HEK293 (cell line): ENCODE results near the gene ARHGAP25.

Source experiments
- GLIS2 ChIP-seq: fragments of 450-650 bp; formaldehyde crosslinking; IDR thresholded peaks from 2 replicates; pipeline ENCODE4 v1.5.1; 2016; ENCODE audit warnings: missing biosample characterization, missing genetic modification characterization
- TCF7L2 ChIP-seq: IDR thresholded peaks from 2 replicates; pipeline ENCODE4 v1.6.1; 2011; ENCODE audit warnings: low read depth, mild to moderate bottlenecking, inconsistent platforms, low read length, moderate library complexity, borderline replicate concordance
- ZBTB1 ChIP-seq: fragments of 450-650 bp; formaldehyde crosslinking; IDR thresholded peaks from 2 replicates; pipeline ENCODE4 v1.5.1; 2016; ENCODE audit warnings: missing biosample characterization, missing genetic modification characterization
- ZNF121 ChIP-seq: fragments of 450-650 bp; formaldehyde crosslinking; IDR thresholded peaks from 2 replicates; pipeline ENCODE4 v1.5.1; 2016; ENCODE audit warnings: missing biosample characterization, missing genetic modification characterization
- ZNF239 ChIP-seq: fragments of 450-650 bp; formaldehyde crosslinking; IDR thresholded peaks from 2 replicates; pipeline ENCODE4 v1.5.1; 2016; ENCODE audit warnings: missing biosample characterization, missing genetic modification characterization
- ZNF433 ChIP-seq: fragments of 450-650 bp; formaldehyde crosslinking; IDR thresholded peaks from 2 replicates; pipeline ENCODE4 v1.5.1; 2016; ENCODE audit warnings: missing biosample characterization, missing genetic modification characterization, low read depth
- ZNF555 ChIP-seq: fragments of 450-650 bp; formaldehyde crosslinking; conservative IDR thresholded peaks from 2 replicates; pipeline ENCODE4 v1.5.1; 2017; ENCODE audit warnings: missing biosample characterization, mild to moderate bottlenecking, missing genetic modification characterization, inconsistent platforms
- ZNF561 ChIP-seq: fragments of 450-650 bp; IDR thresholded peaks from 2 replicates; pipeline ENCODE4 v1.5.1; 2018; ENCODE audit warnings: missing biosample characterization, missing genetic modification characterization, borderline replicate concordance
- ZNF664 ChIP-seq: fragments of 450-650 bp; formaldehyde crosslinking; IDR thresholded peaks from 2 replicates; pipeline ENCODE4 v1.5.1; 2016; ENCODE audit warnings: missing biosample characterization, missing genetic modification characterization
- TF ChIP-seq, protein P1 (sequence below): fragments of 450-650 bp; formaldehyde crosslinking; IDR thresholded peaks from 2 replicates; pipeline ENCODE4 v1.5.1; 2016; ENCODE audit warnings: missing biosample characterization, missing genetic modification characterization, borderline replicate concordance
- TF ChIP-seq, protein P2 (sequence below): fragments of 450-650 bp; formaldehyde crosslinking; IDR thresholded peaks from 2 replicates; pipeline ENCODE4 v1.5.1; 2016; ENCODE audit warnings: missing biosample characterization, missing genetic modification characterization
- TF ChIP-seq, protein P3 (sequence below): fragments of 450-650 bp; formaldehyde crosslinking; IDR thresholded peaks from 2 replicates; pipeline ENCODE4 v1.5.1; 2016; ENCODE audit warnings: missing biosample characterization, missing genetic modification characterization
- TF ChIP-seq, protein P4 (sequence below): fragments of 450-650 bp; formaldehyde crosslinking; IDR thresholded peaks from 2 replicates; pipeline ENCODE4 v1.5.1; 2016; ENCODE audit warnings: missing biosample characterization, missing genetic modification characterization

DNA sequence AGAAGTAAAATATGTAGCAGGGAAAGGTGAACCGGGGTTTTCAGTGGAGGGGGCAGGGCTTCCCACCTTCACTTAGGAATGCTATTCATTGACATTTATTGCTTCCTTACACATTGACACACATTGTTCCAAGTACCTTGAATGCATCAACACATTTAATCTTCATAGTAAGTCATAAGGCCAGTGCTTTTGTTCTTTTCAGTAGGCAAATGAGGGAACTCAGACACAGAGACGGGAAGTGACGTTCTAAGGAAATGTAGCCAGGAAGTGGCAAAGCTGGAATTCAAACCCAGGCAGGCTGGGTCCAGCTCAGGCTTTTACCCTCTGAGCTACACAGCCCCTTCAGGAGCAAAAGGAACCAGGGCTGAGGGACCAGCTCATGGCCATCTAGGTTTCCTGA lies 115.9 kb downstream of the ARHGAP25 start:
- TF ChIP-seq ZNF433 (no peak), ZNF555 (tag by site-specific recombination) (no peak), GLIS2 (tag by site-specific recombination) (no peak), ZNF561 (tag by site-specific recombination) (no peak), ZBTB1 (tag by site-specific recombination) (no peak), ZNF664 (no peak), ZNF121 (no peak), TCF7L2 (no peak), ZNF239 (tag by site-specific recombination) (no peak)
- TF ChIP-seq, protein P1, sequence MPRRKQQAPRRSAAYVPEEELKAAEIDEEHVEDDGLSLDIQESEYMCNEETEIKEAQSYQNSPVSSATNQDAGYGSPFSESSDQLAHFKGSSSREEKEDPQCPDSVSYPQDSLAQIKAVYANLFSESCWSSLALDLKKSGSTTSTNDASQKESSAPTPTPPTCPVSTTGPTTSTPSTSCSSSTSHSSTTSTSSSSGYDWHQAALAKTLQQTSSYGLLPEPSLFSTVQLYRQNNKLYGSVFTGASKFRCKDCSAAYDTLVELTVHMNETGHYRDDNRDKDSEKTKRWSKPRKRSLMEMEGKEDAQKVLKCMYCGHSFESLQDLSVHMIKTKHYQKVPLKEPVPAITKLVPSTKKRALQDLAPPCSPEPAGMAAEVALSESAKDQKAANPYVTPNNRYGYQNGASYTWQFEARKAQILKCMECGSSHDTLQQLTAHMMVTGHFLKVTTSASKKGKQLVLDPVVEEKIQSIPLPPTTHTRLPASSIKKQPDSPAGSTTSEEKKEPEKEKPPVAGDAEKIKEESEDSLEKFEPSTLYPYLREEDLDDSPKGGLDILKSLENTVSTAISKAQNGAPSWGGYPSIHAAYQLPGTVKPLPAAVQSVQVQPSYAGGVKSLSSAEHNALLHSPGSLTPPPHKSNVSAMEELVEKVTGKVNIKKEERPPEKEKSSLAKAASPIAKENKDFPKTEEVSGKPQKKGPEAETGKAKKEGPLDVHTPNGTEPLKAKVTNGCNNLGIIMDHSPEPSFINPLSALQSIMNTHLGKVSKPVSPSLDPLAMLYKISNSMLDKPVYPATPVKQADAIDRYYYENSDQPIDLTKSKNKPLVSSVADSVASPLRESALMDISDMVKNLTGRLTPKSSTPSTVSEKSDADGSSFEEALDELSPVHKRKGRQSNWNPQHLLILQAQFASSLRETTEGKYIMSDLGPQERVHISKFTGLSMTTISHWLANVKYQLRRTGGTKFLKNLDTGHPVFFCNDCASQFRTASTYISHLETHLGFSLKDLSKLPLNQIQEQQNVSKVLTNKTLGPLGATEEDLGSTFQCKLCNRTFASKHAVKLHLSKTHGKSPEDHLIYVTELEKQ: no peak
- TF ChIP-seq, protein P2, sequence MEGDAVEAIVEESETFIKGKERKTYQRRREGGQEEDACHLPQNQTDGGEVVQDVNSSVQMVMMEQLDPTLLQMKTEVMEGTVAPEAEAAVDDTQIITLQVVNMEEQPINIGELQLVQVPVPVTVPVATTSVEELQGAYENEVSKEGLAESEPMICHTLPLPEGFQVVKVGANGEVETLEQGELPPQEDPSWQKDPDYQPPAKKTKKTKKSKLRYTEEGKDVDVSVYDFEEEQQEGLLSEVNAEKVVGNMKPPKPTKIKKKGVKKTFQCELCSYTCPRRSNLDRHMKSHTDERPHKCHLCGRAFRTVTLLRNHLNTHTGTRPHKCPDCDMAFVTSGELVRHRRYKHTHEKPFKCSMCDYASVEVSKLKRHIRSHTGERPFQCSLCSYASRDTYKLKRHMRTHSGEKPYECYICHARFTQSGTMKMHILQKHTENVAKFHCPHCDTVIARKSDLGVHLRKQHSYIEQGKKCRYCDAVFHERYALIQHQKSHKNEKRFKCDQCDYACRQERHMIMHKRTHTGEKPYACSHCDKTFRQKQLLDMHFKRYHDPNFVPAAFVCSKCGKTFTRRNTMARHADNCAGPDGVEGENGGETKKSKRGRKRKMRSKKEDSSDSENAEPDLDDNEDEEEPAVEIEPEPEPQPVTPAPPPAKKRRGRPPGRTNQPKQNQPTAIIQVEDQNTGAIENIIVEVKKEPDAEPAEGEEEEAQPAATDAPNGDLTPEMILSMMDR (tag by site-specific recombination): no peak
- TF ChIP-seq, protein P3, sequence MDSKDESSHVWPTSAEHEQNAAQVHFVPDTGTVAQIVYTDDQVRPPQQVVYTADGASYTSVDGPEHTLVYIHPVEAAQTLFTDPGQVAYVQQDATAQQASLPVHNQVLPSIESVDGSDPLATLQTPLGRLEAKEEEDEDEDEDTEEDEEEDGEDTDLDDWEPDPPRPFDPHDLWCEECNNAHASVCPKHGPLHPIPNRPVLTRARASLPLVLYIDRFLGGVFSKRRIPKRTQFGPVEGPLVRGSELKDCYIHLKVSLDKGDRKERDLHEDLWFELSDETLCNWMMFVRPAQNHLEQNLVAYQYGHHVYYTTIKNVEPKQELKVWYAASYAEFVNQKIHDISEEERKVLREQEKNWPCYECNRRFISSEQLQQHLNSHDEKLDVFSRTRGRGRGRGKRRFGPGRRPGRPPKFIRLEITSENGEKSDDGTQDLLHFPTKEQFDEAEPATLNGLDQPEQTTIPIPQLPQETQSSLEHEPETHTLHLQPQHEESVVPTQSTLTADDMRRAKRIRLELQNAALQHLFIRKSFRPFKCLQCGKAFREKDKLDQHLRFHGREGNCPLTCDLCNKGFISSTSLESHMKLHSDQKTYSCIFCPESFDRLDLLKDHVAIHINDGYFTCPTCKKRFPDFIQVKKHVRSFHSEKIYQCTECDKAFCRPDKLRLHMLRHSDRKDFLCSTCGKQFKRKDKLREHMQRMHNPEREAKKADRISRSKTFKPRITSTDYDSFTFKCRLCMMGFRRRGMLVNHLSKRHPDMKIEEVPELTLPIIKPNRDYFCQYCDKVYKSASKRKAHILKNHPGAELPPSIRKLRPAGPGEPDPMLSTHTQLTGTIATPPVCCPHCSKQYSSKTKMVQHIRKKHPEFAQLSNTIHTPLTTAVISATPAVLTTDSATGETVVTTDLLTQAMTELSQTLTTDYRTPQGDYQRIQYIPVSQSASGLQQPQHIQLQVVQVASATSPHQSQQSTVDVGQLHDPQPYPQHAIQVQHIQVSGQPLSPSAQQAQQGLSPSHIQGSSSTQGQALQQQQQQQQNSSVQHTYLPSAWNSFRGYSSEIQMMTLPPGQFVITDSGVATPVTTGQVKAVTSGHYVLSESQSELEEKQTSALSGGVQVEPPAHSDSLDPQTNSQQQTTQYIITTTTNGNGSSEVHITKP (tag by site-specific recombination): no peak
- TF ChIP-seq, protein P4, sequence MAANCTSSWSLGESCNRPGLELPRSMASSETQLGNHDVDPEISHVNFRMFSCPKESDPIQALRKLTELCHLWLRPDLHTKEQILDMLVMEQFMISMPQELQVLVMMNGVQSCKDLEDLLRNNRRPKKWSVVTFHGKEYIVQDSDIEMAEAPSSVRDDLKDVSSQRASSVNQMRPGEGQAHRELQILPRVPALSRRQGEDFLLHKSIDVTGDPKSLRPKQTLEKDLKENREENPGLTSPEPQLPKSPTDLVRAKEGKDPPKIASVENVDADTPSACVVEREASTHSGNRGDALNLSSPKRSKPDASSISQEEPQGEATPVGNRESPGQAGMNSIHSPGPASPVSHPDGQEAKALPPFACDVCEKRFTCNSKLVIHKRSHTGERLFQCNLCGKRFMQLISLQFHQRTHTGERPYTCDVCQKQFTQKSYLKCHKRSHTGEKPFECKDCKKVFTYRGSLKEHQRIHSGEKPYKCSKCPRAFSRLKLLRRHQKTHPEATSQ (tag by site-specific recombination): no peak
